Ascending aorta (tissue), 2 donors: ENCODE data around the gene TP53TG5. TPM values are rescaled to one million over a fixed set of nuclear protein-coding genes. Genes with fewer than 3 reads are reported as not detected.

ENCODE experiments used
- DNase-seq, 2 donors: peaks; one replicate each; pipeline ENCODE4 v3.0.0-alpha.2; 2019; ENCODE audit warnings: low spot score in 2 of 2
- H3K27ac ChIP-seq, 2 donors: fragments of 200-600 bp; sonication (generic); one replicate each; pipeline ENCODE4 v1.5.1; 2016 to 2017; ENCODE audit warnings: mild to moderate bottlenecking in 1 of 2
- H3K27me3 ChIP-seq: fragments of 200-600 bp; sonication (generic); one replicate; pipeline ENCODE4 v1.5.1; 2017
- H3K36me3 ChIP-seq, 2 donors: fragments of 200-600 bp; sonication (generic); one replicate each; pipeline ENCODE4 v1.5.1; 2016
- H3K4me1 ChIP-seq, 2 donors: fragments of 200-600 bp; sonication (generic); one replicate each; pipeline ENCODE4 v1.5.1; 2016 to 2017; ENCODE audit warnings: mild to moderate bottlenecking in 1 of 2
- H3K4me3 ChIP-seq, 2 donors: fragments of 200-600 bp; sonication (generic); one replicate each; pipeline ENCODE4 v1.5.1; 2016 to 2017; ENCODE audit warnings: mild to moderate bottlenecking in 1 of 2
- H3K9me3 ChIP-seq, 2 donors: fragments of 200-600 bp; sonication (generic); one replicate each; pipeline ENCODE4 v1.5.1; 2016
- CTCF ChIP-seq, 3 experiments: fragments of 200-600 bp in 2 of 3; fragments of 450-650 bp in 1 of 3; sonication (generic) in 2 of 3; IDR thresholded peaks; one replicate each; pipeline ENCODE4 v1.5.1; 2016 to 2019; ENCODE audit warnings: antibody characterized with exemption in 3 of 3, mild to moderate bottlenecking in 1 of 3, moderate library complexity in 1 of 3
- intact Hi-C: fragments of 100-400 bp; cut with DNase I; formaldehyde crosslinking; loops from one replicate; pipeline ENCODE4 v1.15.1; 2023
- total RNA-seq: library from RNA; depleted of rRNA; stranded (reverse); fragments of >200 nt; gene quantifications from one replicate; pipeline ENCODE4 v1.1.0, GENCODE V29; 2016

The TP53TG5 gene
- not detected for total RNA-seq

GRCh38 chr20:45378191-45378590, at the start of gene TP53TG5:
Gene TP53TG5 (minus strand): TSS chr20:45378325. CDS start chr20:45378236, 89 bp downstream.
- H3K9me3 ChIP-seq: no peaks in the 10 kb centered on the region
- no peaks in the 10 kb centered on the region for H3K36me3 ChIP-seq
- H3K4me3 ChIP-seq: no peak within 1 kb of the TSS
- no peak for TF ChIP-seq CTCF (IDR thresholded peaks at IDR 0.05)
- H3K27ac ChIP-seq: no peak within 1 kb of the TSS
- H3K4me1 ChIP-seq: peaks cover 0 to 7% of the 10 kb centered on the region in 2 donors
- no peaks in the 10 kb centered on the region for H3K27me3 ChIP-seq
- intact Hi-C loops: no loop called here
- DNase-seq: no peak

GRCh38 chr20:45427236-45428149, 49.4 kb upstream of the TP53TG5 start:
- intact Hi-C loops: no loop called here
- H3K9me3 ChIP-seq: no peaks in the 10 kb centered on the region
- H3K4me1 ChIP-seq: no peaks in the 10 kb centered on the region
- DNase-seq: no peak
- H3K4me3 ChIP-seq: no peak overlapping the region
- no peak for TF ChIP-seq CTCF (IDR thresholded peaks at IDR 0.05)
- H3K36me3 ChIP-seq: peaks cover 32 to 33% of the 10 kb centered on the region in 2 donors
- no peaks in the 10 kb centered on the region for H3K27me3 ChIP-seq
- no peak overlapping the region for H3K27ac ChIP-seq

GRCh38 chr20:45426320-45427016, 48.3 kb upstream of the TP53TG5 start:
- Histone ChIP-seq H3K36me3 (peaks cover 37 to 43% of the 10 kb centered on the region in 2 donors), H3K4me3 (no peak overlapping the region), H3K9me3 (no peaks in the 10 kb centered on the region), H3K27ac (no peak overlapping the region), H3K27me3 (no peaks in the 10 kb centered on the region), H3K4me1 (no peaks in the 10 kb centered on the region)
- intact Hi-C loops: no loop called here
- no peak for TF ChIP-seq CTCF (IDR thresholded peaks at IDR 0.05)
- no peak for DNase-seq

- Histone ChIP-seq H3K27ac (no peak overlapping the region), H3K4me3 (no peak overlapping the region), H3K36me3 (peaks cover 46 to 52% of the 10 kb centered on the region in 2 donors), H3K4me1 (no peaks in the 10 kb centered on the region), H3K9me3 (no peaks in the 10 kb centered on the region), H3K27me3 (no peaks in the 10 kb centered on the region)
- intact Hi-C loops: no loop called here
- DNase-seq: no peak
- no peak for TF ChIP-seq CTCF (IDR thresholded peaks at IDR 0.05)
Observed at GRCh38 chr20:45425561-45425960, 47.4 kb upstream of the TP53TG5 start.

- intact Hi-C loops: no loop called here
- H3K27me3 ChIP-seq: no peaks in the 10 kb centered on the region
- no peak overlapping the region for H3K4me3 ChIP-seq
- no peaks in the 10 kb centered on the region for H3K9me3 ChIP-seq
- TF ChIP-seq CTCF (IDR thresholded peaks at IDR 0.05): no peak
- H3K27ac ChIP-seq: no peak overlapping the region
- no peak for DNase-seq
- peaks cover 56 to 68% of the 10 kb centered on the region in 2 donors for H3K36me3 ChIP-seq
- H3K4me1 ChIP-seq: peaks cover 0 to 9% of the 10 kb centered on the region in 2 donors
Observed at GRCh38 chr20:45423700-45424099, 45.6 kb upstream of the TP53TG5 start.
